Measurements from ENCODE around the gene IFNA4. TPM values are rescaled to one million over a fixed set of nuclear protein-coding genes. Genes with fewer than 3 reads are reported as not detected.
"Not testable (repeated sequence)": the region's sequence is repeated elsewhere in the genome, so short reads cannot be mapped to it uniquely, and the experiment has no call there.

Gene IFNA4
- total RNA-seq, 1 experiment from 2014 or later = not detected

GRCh38 chr9:21213411-21214326, 26.3 kb upstream of the IFNA4 start:
- CTCF ChIA-PET = interaction anchor here (0.6 to 2.1 kb wide), 8 partner anchors 16 to 735 kb away, joined by 3 to 25 read pairs (median 5); no protein-coding TSS in a partner anchor
- H3K36me3 Mint-ChIP-seq; H3K27ac Mint-ChIP-seq; H3K27me3 Mint-ChIP-seq (ENCODE audit: low read depth); DNase-seq (ENCODE audit: low spot score); H3K9me3 Mint-ChIP-seq; H3K4me1 Mint-ChIP-seq; H3K4me3 Mint-ChIP-seq; POLR2A ChIA-PET: not testable (repeated sequence)
- ATAC-seq = peak; percentile 76
- TF ChIP-seq CTCF (IDR thresholded peaks at IDR 0.05) = peak; percentile 31; the same call in 1 of the 2 replicates

GRCh38 chr9:21212160-21212559, 24.8 kb upstream of the IFNA4 start:
- CTCF ChIA-PET; H3K9me3 Mint-ChIP-seq; DNase-seq (ENCODE audit: low spot score); H3K36me3 Mint-ChIP-seq; ATAC-seq; H3K27me3 Mint-ChIP-seq (ENCODE audit: low read depth); H3K4me3 Mint-ChIP-seq; H3K27ac Mint-ChIP-seq; H3K4me1 Mint-ChIP-seq; POLR2A ChIA-PET: not testable (repeated sequence)

GRCh38 chr9:21210782-21211181, 23.4 kb upstream of the IFNA4 start:
- ATAC-seq; H3K4me3 Mint-ChIP-seq; POLR2A ChIA-PET; H3K27ac Mint-ChIP-seq; H3K9me3 Mint-ChIP-seq; H3K4me1 Mint-ChIP-seq; H3K27me3 Mint-ChIP-seq (ENCODE audit: low read depth); DNase-seq (ENCODE audit: low spot score); H3K36me3 Mint-ChIP-seq: not testable (repeated sequence)
- CTCF ChIA-PET = interaction anchor here (1.0 kb wide), 1 partner anchor 16 kb away, joined by 3 read pairs; no protein-coding TSS in a partner anchor

DNA sequence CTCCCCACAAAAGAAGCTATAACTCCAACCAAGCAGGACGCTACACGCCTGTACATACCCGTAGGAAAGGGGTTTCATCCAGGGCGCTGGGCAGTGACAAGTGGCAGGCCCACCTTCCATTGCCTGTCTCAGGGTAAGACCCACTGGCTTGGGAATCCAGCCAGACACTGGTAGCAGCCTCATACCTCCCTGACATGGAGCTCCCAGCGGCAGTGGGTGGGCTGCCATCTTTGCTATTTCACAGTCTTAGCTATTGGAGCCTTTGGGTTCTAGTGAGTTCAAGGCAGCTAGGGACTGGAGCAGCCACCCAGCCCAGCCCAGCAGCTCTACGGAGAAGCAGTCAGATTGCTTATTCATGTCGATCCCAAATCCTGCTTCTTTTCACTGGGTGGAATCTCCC, 22.9 kb upstream of the IFNA4 start:
- CTCF ChIA-PET = no interaction called here
- no peaks in the 10 kb centered on the region for H3K36me3 Mint-ChIP-seq
- POLR2A ChIA-PET = no interaction called here
- TF ChIP-seq ZNF121 (CRISPR knock-in tag; IDR thresholded peaks at IDR 0.05) (no peak), IRF1 (CRISPR knock-in tag; IDR thresholded peaks at IDR 0.05) (no peak), CREM (CRISPR knock-in tag; IDR thresholded peaks at IDR 0.05) (no peak), ZNF425 (CRISPR knock-in tag; conservative IDR thresholded peaks at IDR 0.05) (no peak), AR (CRISPR knock-in tag; IDR thresholded peaks at IDR 0.05) (no peak), ZNF416 (CRISPR knock-in tag; IDR thresholded peaks at IDR 0.05) (no peak), TEAD4 (CRISPR knock-in tag; IDR thresholded peaks at IDR 0.05) (no peak), MXD4 (CRISPR knock-in tag; IDR thresholded peaks at IDR 0.05; ENCODE audit: borderline replicate concordance) (no peak), TP53 (CRISPR knock-in tag; IDR thresholded peaks at IDR 0.05) (no peak), JAZF1 (CRISPR knock-in tag; IDR thresholded peaks at IDR 0.05) (no peak), ZNF232 (CRISPR knock-in tag; IDR thresholded peaks at IDR 0.05) (no peak), ZNF219 (CRISPR knock-in tag; IDR thresholded peaks at IDR 0.05; ENCODE audit: borderline replicate concordance) (no peak)
- TF ChIP-seq, protein P1, sequence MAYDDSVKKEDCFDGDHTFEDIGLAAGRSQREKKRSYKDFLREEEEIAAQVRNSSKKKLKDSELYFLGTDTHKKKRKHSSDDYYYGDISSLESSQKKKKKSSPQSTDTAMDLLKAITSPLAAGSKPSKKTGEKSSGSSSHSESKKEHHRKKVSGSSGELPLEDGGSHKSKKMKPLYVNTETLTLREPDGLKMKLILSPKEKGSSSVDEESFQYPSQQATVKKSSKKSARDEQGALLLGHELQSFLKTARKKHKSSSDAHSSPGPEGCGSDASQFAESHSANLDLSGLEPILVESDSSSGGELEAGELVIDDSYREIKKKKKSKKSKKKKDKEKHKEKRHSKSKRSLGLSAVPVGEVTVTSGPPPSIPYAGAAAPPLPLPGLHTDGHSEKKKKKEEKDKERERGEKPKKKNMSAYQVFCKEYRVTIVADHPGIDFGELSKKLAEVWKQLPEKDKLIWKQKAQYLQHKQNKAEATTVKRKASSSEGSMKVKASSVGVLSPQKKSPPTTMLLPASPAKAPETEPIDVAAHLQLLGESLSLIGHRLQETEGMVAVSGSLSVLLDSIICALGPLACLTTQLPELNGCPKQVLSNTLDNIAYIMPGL (CRISPR knock-in tag; IDR thresholded peaks at IDR 0.05) = no peak

More for the DNA sequence above, 22.9 kb upstream of the IFNA4 start:
- Mint-ChIP-seq H3K27ac (no peak overlapping the region), H3K9me3 (no peaks in the 10 kb centered on the region), H3K27me3 (ENCODE audit: low read depth) (peaks cover 5% of the 10 kb centered on the region; the same call in 1 of the 2 replicates), H3K4me3 (no peak overlapping the region), H3K4me1 (no peaks in the 10 kb centered on the region)
- DNase-seq (ENCODE audit: low spot score) = no peak
- ATAC-seq = no peak

Data from WTC11 (cell line).